ENCODE measurements around the gene SPSB4. TPM values are rescaled to one million over a fixed set of nuclear protein-coding genes. Genes with fewer than 3 reads are reported as not detected.

Gene SPSB4
- total and polyA plus RNA-seq, 10 of the 15 experiments (the other 5 are each of a cell fraction or from before 2014, with no cell fraction given) = not detected

DNA sequence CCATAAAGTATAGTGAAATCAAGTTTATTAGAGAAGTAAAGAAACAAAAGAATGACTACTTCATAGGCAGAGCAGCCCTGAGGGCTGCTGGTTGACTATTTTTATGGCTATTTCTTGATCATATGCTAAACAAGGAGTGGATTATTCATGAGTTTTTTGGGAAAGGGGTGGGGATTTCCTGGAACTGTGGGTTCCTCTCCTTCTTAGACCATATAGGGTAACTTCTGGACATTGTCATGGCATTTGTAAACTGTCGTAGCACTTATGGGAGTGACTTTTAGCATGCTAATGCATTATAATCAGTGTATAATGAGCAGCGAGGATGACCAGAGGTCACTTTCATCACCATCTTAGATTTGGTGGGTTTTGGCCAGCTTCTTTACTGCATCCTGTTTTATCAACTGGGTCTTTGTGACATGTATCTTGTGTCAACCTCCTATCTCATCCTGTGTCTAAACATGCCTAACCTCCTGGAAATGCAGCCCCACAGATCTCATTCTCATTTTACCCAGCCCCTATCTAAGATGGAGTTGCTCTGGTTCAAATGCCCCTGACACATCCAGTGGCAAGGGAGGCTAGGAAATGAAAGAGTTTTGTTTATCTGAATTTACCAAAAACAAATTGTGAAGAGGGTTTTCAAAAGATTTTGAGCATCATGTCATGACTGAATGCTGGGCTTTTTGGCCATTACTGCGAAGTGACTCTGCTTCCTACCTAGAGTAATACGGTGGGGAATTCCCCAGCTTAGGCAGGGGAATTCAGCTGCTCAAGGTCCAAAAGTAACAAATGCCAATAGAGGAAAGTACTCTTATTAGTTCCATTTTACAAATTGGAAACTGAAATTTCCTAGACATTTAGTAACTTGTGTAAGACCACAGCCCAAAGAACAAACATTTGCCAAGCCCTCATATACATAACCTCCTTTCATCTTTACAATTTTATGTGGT is 6.2 kb upstream of the SPSB4 start:
- H3K27ac ChIP-seq (ENCODE audit: control insufficient read depth, insufficient read depth) = no peak overlapping the region
- ATAC-seq = peak; percentile 94
- TF ChIP-seq LARP7 (IDR thresholded peaks at IDR 0.05) = no peak
- TF ChIP-seq, protein P1, sequence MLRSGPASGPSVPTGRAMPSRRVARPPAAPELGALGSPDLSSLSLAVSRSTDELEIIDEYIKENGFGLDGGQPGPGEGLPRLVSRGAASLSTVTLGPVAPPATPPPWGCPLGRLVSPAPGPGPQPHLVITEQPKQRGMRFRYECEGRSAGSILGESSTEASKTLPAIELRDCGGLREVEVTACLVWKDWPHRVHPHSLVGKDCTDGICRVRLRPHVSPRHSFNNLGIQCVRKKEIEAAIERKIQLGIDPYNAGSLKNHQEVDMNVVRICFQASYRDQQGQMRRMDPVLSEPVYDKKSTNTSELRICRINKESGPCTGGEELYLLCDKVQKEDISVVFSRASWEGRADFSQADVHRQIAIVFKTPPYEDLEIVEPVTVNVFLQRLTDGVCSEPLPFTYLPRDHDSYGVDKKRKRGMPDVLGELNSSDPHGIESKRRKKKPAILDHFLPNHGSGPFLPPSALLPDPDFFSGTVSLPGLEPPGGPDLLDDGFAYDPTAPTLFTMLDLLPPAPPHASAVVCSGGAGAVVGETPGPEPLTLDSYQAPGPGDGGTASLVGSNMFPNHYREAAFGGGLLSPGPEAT (IDR thresholded peaks at IDR 0.05; ENCODE audit: low read depth) = peak; percentile 49; the same call in 1 of the 2 replicates
- 0 out of 2 replicates have a peak, but pooled peaks have one; percentile 44 for TF ChIP-seq MTA2 (IDR thresholded peaks at IDR 0.05; ENCODE audit: low read depth)
- TF ChIP-seq, protein P2, sequence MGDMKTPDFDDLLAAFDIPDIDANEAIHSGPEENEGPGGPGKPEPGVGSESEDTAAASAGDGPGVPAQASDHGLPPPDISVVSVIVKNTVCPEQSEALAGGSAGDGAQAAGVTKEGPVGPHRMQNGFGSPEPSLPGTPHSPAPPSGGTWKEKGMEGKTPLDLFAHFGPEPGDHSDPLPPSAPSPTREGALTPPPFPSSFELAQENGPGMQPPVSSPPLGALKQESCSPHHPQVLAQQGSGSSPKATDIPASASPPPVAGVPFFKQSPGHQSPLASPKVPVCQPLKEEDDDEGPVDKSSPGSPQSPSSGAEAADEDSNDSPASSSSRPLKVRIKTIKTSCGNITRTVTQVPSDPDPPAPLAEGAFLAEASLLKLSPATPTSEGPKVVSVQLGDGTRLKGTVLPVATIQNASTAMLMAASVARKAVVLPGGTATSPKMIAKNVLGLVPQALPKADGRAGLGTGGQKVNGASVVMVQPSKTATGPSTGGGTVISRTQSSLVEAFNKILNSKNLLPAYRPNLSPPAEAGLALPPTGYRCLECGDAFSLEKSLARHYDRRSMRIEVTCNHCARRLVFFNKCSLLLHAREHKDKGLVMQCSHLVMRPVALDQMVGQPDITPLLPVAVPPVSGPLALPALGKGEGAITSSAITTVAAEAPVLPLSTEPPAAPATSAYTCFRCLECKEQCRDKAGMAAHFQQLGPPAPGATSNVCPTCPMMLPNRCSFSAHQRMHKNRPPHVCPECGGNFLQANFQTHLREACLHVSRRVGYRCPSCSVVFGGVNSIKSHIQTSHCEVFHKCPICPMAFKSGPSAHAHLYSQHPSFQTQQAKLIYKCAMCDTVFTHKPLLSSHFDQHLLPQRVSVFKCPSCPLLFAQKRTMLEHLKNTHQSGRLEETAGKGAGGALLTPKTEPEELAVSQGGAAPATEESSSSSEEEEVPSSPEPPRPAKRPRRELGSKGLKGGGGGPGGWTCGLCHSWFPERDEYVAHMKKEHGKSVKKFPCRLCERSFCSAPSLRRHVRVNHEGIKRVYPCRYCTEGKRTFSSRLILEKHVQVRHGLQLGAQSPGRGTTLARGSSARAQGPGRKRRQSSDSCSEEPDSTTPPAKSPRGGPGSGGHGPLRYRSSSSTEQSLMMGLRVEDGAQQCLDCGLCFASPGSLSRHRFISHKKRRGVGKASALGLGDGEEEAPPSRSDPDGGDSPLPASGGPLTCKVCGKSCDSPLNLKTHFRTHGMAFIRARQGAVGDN (IDR thresholded peaks at IDR 0.05) = peak; percentile 75; the same call in 1 of the 2 replicates
- TF ChIP-seq, protein P3, sequence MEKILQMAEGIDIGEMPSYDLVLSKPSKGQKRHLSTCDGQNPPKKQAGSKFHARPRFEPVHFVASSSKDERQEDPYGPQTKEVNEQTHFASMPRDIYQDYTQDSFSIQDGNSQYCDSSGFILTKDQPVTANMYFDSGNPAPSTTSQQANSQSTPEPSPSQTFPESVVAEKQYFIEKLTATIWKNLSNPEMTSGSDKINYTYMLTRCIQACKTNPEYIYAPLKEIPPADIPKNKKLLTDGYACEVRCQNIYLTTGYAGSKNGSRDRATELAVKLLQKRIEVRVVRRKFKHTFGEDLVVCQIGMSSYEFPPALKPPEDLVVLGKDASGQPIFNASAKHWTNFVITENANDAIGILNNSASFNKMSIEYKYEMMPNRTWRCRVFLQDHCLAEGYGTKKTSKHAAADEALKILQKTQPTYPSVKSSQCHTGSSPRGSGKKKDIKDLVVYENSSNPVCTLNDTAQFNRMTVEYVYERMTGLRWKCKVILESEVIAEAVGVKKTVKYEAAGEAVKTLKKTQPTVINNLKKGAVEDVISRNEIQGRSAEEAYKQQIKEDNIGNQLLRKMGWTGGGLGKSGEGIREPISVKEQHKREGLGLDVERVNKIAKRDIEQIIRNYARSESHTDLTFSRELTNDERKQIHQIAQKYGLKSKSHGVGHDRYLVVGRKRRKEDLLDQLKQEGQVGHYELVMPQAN (conservative IDR thresholded peaks at IDR 0.05) = no peak
- peak in 1 of 2 experiments; percentile 35; a peak in 2 of 4 replicates for TF ChIP-seq IKZF2 (IDR thresholded peaks at IDR 0.05)
- TF ChIP-seq, protein P4, sequence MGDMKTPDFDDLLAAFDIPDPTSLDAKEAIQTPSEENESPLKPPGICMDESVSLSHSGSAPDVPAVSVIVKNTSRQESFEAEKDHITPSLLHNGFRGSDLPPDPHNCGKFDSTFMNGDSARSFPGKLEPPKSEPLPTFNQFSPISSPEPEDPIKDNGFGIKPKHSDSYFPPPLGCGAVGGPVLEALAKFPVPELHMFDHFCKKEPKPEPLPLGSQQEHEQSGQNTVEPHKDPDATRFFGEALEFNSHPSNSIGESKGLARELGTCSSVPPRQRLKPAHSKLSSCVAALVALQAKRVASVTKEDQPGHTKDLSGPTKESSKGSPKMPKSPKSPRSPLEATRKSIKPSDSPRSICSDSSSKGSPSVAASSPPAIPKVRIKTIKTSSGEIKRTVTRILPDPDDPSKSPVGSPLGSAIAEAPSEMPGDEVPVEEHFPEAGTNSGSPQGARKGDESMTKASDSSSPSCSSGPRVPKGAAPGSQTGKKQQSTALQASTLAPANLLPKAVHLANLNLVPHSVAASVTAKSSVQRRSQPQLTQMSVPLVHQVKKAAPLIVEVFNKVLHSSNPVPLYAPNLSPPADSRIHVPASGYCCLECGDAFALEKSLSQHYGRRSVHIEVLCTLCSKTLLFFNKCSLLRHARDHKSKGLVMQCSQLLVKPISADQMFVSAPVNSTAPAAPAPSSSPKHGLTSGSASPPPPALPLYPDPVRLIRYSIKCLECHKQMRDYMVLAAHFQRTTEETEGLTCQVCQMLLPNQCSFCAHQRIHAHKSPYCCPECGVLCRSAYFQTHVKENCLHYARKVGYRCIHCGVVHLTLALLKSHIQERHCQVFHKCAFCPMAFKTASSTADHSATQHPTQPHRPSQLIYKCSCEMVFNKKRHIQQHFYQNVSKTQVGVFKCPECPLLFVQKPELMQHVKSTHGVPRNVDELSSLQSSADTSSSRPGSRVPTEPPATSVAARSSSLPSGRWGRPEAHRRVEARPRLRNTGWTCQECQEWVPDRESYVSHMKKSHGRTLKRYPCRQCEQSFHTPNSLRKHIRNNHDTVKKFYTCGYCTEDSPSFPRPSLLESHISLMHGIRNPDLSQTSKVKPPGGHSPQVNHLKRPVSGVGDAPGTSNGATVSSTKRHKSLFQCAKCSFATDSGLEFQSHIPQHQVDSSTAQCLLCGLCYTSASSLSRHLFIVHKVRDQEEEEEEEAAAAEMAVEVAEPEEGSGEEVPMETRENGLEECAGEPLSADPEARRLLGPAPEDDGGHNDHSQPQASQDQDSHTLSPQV (IDR thresholded peaks at IDR 0.05) = peak; percentile 87
- peak; percentile 56 for TF ChIP-seq RELA (IDR thresholded peaks at IDR 0.05; ENCODE audit: borderline replicate concordance, partially characterized antibody)
- ChIA-PET CTCF (interaction anchor here (1.7 kb wide), 1 partner anchor 61 kb away, joined by 5 read pairs; no protein-coding TSS in a partner anchor), SMC1A (ENCODE audit: uncharacterized antibody, unreplicated experiment) (interaction anchor here (1.8 kb wide), 1 partner anchor 35 kb away, joined by 5 read pairs; no protein-coding TSS in a partner anchor), RAD21 (ENCODE audit: unreplicated experiment) (no interaction called here), POLR2A (no interaction called here)
- intact Hi-C loops (cut with micrococcal nuclease; ENCODE audit: unreplicated experiment) (no loop called here), in situ Hi-C loops (cut with MboI) (no loop called here)
- no peaks in the 10 kb centered on the region for H3K4me1 ChIP-seq (ENCODE audit: control insufficient read depth, insufficient read depth, low read length)
- no peak overlapping the region for H3K4me2 ChIP-seq (ENCODE audit: control insufficient read depth, insufficient read depth)
- WGBS (ENCODE audit: insufficient coverage, insufficient replicate concordance, low lambda C conversion rate, missing lambda C conversion rate) = 23% methylated on average over 4 of the region's 4 CpGs
- BruUV-seq (replicated peaks) = no TSS peak
- FAIRE-seq = no peak
- no peaks in the 10 kb centered on the region for H3K9me3 ChIP-seq (replicated peaks; ENCODE audit: control insufficient read depth, insufficient read depth, low read length)
- peaks cover 2 to 8% of the 10 kb centered on the region in 2 experiments; a peak in 3 of 4 replicates for H3K27me3 ChIP-seq (replicated peaks in 1 of 2; ENCODE audit: control insufficient read depth in 2 of 2, insufficient read depth in 2 of 2, low read length in 1 of 2)
- no peak overlapping the region for H3K9ac ChIP-seq (ENCODE audit: control insufficient read depth, insufficient read depth, low read length)
- H3K79me2 ChIP-seq (ENCODE audit: control insufficient read depth, insufficient read depth, low read length) = no peaks in the 10 kb centered on the region
- no peak overlapping the region for H3K4me3 ChIP-seq
- no peaks in the 10 kb centered on the region for H4K20me1 ChIP-seq (ENCODE audit: control insufficient read depth, insufficient read depth)
- H3K36me3 ChIP-seq (ENCODE audit: control insufficient read depth in 2 of 2, insufficient read depth in 2 of 2, low read length in 1 of 2) = no peaks in the 10 kb centered on the region
- DNase-seq (ENCODE audit: low read depth, low spot score) = peak; percentile 23
- H2AFZ ChIP-seq (ENCODE audit: control insufficient read depth, low read depth, low read length) = no peak overlapping the region

Data from GM12878 (cell line).